Activated naive CD4-positive, alpha-beta T cell treated with anti-CD3 and anti-CD28 coated beads, Interleukin-2, amount 50 U/mL, for 72 hours (primary cell): ENCODE data around the gene BATF2. TPM values are rescaled to one million over a fixed set of nuclear protein-coding genes. Genes with fewer than 3 reads are reported as not detected.
"Not testable (repeated sequence)": the region's sequence is repeated elsewhere in the genome, so short reads cannot be mapped to it uniquely, and the experiment has no call there.

Experiments
- ATAC-seq, 2 donors: fragments of 150-1000 bp; cut with Tn5 transposase; 2 replicates each; pipeline ENCODE4 v1.10.0; 2021; ENCODE audit warnings: mild to moderate bottlenecking in 2 of 2, moderate library complexity in 2 of 2
- DNase-seq, 2 donors: peaks; one replicate each; pipeline ENCODE4 v3.0.0; 2021 to 2022; ENCODE audit warnings: low spot score in 2 of 2
- H3K27ac Mint-ChIP-seq, 2 donors: one replicate each; pipeline ENCODE4 v1.8.0; 2022; ENCODE audit warnings: mild to moderate bottlenecking in 2 of 2, mixed read lengths in 2 of 2
- H3K36me3 Mint-ChIP-seq, 2 donors: one replicate each; pipeline ENCODE4 v1.8.0; 2022; ENCODE audit warnings: mixed read lengths in 2 of 2
- H3K9me3 Mint-ChIP-seq, 2 donors: one replicate each; pipeline ENCODE4 v1.8.0; 2022; ENCODE audit warnings: mixed read lengths in 2 of 2
- total RNA-seq, 2 donors: library from RNA; stranded (reverse); gene quantifications; one replicate each; pipeline ENCODE4 v1.2.3, GENCODE V29; 2022

The BATF2 gene, protein sequence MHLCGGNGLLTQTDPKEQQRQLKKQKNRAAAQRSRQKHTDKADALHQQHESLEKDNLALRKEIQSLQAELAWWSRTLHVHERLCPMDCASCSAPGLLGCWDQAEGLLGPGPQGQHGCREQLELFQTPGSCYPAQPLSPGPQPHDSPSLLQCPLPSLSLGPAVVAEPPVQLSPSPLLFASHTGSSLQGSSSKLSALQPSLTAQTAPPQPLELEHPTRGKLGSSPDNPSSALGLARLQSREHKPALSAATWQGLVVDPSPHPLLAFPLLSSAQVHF
- total RNA-seq: not detected

DNA sequence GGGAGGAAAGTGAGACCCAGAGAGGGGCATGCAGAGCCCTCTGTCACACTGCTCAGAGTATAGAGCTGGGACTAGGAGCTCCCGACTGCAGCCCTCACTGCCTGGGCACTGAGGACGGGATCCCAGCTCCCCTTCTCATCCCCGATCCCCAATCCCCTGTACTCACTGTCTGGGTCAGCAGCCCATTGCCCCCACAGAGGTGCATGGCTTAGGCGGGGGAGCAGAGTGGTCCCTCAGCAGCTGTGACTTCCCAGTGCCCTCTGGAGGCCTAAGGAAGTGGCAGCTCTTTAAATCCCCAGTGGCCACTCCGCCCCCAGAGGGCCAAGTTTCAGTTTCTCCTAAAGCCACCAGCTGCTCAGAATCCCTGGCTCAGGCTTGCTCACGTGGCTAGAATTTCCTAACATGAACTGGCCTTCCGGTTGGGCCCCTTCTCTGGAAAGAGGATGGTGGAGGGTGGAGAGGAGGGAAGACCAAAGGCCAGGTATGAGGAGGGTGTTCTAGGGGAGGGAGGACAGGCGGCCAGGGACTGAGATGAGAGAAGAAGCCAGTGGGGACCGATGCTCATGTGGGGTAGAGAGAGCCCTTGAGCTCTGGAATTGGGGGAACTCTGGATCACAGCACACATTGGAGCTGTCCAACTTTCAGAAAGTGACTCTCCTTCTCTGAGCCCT, at the start of gene BATF2:
Gene BATF2 (minus strand): TSS at position 262 of the 671 bp plus-strand sequence. CDS start 57 bp downstream, at position 205.
- Mint-ChIP-seq H3K36me3 (no peaks in the 10 kb centered on the region), H3K27ac (peak within 1 kb of the TSS in 1 of 2 donors; percentile 34), H3K9me3 (no peaks in the 10 kb centered on the region)
- ATAC-seq (peak; percentile 18 to 47), DNase-seq (no peak)

DNA sequence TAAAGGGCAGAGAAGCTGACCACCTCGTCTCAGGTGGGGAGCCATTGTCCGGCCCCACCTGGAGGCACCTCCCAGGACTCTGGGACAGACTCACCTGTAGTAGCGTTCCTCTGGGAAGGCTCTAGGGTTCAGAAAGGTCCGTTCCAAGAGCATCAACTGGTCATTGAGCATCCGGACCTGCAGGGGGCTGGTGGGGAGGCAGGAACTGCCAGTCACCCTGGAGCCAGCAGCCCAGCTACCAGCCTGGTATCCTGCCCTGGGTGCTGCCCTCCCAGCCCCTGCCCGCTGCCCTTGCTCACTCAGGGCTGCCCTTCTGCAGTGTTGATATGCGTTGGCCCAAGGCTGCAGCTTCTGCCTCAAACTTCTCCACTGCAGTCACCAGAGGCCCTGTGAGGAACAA, 49.0 kb upstream of the BATF2 start:
- no peak for ATAC-seq

DNA sequence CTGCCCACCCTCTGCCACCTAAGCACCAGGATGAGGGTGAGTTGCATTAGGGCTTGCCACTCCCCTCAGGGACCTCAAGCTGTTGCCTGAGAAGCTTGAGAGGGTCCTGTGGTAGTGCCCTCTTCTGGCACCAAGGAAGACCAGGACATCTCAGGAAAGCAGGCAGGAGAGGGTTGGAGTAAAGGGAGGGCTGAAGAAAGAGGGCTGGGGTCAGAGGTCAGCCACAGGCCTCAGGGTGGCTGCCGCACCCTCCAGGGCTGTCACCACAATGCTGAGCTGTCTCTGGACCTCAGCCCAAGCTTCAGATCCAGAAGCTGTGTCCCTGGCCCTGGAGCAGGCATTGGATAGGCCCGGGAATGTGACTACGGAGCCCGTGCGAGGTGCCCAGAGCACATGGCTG, 48.3 kb upstream of the BATF2 start:
- DNase-seq (no peak), ATAC-seq (no peak)
- Mint-ChIP-seq H3K9me3 (no peaks in the 10 kb centered on the region), H3K27ac (no peak overlapping the region), H3K36me3 (peaks cover 7 to 11% of the 10 kb centered on the region in 2 donors)

More for the DNA sequence above, 49.0 kb upstream of the BATF2 start:
- no peak for DNase-seq
- no peak overlapping the region for H3K27ac Mint-ChIP-seq
- peaks cover 7 to 11% of the 10 kb centered on the region in 2 donors for H3K36me3 Mint-ChIP-seq
- no peaks in the 10 kb centered on the region for H3K9me3 Mint-ChIP-seq

DNA sequence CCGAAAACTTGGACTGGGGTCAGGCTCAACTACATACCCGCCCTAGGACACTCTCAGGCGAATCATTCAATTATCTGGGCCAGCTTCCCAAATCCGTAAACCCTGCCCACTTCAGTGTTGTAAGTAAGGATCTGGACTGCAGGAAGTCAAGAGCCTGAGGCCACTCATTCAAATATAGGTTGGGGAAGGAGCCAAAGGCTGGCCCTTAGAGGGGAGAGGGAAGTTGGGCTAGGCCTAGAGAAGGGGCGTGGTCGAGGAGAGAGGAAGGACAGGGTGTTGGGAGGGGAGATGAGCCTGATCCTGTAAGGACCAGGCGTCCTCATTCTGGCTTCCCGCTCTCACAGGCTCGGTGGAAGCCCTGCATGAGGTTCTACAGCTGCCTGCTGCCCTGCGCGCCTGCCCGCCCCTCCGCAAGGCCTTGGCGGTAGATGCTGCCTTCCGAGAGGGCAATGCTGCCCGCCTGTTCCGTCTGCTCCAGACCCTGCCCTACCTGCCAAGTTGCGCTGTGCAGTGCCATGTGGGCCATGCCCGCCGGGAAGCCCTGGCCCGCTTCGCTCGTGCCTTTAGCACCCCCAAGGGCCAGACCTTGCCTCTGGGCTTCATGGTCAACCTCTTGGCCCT, 47.2 kb upstream of the BATF2 start:
- Mint-ChIP-seq H3K9me3 (no peaks in the 10 kb centered on the region), H3K27ac (no peak overlapping the region), H3K36me3 (peaks cover 7 to 11% of the 10 kb centered on the region in 2 donors)
- DNase-seq (no peak), ATAC-seq (no peak)

DNA sequence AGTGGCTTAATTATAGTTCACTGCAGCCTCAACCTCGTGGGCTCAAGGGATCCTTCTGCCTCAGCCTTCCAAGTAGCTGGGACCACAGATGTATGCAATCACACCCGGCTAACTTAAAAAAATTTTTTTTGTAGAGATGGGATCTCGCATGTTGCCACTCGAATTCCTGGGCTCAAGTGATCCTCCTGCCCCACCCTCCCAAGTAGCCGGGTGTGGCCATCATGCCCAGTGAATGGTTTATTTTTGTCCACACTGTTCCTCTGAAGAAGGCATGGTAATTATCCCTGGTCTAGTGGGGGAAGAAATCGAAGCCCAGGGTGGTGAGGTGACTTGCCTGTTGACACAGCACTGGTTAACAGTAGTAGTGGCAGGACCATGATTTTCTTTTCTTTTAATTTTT, 46.1 kb upstream of the BATF2 start:
- H3K36me3 Mint-ChIP-seq: peaks cover 7 to 11% of the 10 kb centered on the region in 2 donors
- H3K27ac Mint-ChIP-seq: peak overlapping the region in 1 of 2 donors; percentile 71
- no peak for ATAC-seq
- H3K9me3 Mint-ChIP-seq: no peaks in the 10 kb centered on the region
- DNase-seq: no peak

DNA sequence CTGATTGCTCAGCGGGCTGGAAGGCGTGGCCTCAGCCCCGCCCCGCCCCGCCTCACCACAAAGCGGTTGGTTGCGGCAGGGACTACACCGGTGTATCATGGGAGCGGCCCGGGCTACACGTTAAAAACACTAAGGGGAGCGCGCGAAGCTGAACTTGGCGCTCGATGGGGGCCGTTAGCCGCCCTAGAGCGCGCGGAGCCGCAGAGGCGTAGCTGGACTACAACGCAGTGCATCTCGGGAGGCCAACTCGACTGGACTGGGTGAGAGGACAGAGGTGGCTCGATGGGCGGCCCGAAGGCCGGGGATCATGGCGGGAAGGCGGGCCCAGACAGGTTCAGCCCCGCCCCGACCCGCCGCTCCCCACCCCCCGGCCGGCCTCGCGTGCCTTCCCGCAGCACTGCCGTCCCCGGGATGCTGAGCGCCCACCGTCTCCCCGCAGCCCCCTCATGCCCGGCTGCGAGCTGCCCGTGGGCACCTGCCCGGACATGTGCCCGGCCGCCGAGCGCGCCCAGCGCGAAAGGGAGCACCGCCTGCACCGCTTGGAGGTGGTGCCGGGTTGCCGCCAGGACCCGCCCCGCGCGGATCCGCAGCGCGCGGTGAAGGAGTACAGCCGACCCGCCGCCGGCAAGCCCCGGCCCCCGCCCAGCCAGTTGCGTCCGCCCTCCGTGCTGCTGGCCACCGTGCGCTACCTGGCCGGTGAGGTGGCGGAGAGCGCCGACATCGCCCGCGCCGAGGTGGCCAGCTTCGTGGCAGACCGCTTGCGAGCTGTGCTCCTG, 44.3 kb upstream of the BATF2 start, which contains the start of gene SAC3D1:
Gene SAC3D1 (plus strand): TSS at position 364 of the 776 bp plus-strand sequence. CDS start 83 bp downstream, at position 447.
- peak; percentile 90 to 94 for DNase-seq
- Mint-ChIP-seq H3K9me3 (no peaks in the 10 kb centered on the region), H3K36me3 (peaks cover 5 to 7% of the 10 kb centered on the region in 2 donors), H3K27ac (peak within 1 kb of the TSS; percentile 82 to 92)
- ATAC-seq: peak; percentile 90 to 95

DNA sequence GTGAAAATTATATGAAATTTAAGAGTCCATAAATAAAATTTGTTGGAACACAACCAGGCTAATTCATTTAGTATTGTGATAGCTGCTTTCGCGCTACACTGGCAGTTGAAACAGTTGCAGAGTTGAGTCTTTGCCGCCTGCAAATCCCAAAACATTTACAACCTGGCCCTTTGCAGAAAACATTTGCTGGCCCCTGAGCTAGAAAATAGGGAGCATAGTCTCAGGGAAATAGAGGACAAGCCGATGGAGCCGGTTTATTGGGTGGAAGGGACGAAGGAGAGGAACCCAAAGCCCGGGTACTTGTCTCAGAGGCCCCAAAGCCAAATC, 43.7 kb upstream of the BATF2 start:
- no peak for ATAC-seq
- no peak for DNase-seq
- Mint-ChIP-seq H3K9me3 (no peaks in the 10 kb centered on the region), H3K36me3 (peaks cover 5 to 7% of the 10 kb centered on the region in 2 donors), H3K27ac (peak overlapping the region; percentile 82 to 92)

DNA sequence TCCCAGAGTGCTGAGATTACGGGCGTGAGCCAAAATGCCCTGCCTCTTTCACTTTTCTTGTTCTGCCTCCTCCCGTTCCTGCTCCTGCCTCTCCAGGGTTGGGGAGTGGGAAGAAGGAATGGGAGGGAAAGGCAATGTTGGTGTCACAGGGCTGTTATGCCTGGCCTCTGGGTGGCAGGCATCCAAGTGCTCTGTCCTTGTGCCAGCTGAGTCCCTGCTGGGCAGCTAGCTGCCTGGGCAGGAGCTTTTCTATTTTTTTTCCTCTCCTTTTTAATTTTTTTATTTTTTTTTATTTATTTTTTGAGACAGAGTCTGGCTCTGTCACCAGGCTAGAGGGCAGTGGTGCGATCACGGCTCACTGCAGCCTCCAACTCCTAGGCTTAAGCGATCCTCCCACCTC, 40.2 kb upstream of the BATF2 start:
- no peak for ATAC-seq
- H3K9me3 Mint-ChIP-seq: no peaks in the 10 kb centered on the region
- no peaks in the 10 kb centered on the region for H3K36me3 Mint-ChIP-seq
- H3K27ac Mint-ChIP-seq: no peak overlapping the region
- no peak for DNase-seq

DNA sequence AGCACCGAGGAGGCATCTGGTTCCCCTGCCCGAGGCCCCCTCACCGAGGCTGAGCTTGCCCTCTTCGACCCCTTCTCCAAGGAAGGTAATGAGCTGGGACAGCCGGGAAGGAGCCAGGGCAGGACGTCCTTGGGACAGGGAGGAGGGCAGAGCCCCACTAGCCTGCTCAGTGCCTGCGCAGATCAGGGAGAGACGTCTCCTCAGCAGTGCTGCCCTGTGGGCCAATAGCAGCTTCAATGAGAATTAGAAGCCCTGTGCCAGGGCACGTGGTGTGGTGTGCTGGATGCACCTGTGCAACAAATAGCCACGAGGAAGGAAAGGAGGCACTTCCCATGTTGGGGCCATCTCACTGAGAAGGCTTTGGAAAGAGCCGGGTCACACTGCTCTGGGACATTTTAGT, 38.8 kb upstream of the BATF2 start:
- no peak for ATAC-seq
- Mint-ChIP-seq H3K9me3 (no peaks in the 10 kb centered on the region), H3K36me3 (no peaks in the 10 kb centered on the region), H3K27ac (no peak overlapping the region)
- DNase-seq: no peak

DNA sequence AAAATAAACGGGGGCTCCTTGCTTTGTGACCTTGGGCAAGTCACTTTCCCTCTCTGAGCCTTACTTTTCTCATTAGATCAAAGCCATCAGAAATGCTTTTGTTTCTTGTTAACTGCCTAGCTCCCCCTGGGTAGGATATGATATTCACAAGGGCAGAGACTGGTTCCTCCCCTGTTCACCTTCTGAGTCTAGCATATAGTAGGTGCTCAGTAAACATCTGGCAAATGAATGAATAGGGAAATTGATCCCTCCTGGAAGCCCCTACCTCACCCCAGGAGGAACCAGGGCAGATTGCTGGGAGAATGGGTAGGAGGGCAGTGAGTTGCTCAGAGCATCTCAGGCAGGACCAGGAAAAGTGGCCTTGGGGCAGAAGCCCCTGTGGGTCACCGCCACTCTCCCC, 37.7 kb upstream of the BATF2 start:
- no peaks in the 10 kb centered on the region for H3K9me3 Mint-ChIP-seq
- H3K36me3 Mint-ChIP-seq: no peaks in the 10 kb centered on the region
- ATAC-seq: no peak
- DNase-seq: no peak
- no peak overlapping the region for H3K27ac Mint-ChIP-seq

DNA sequence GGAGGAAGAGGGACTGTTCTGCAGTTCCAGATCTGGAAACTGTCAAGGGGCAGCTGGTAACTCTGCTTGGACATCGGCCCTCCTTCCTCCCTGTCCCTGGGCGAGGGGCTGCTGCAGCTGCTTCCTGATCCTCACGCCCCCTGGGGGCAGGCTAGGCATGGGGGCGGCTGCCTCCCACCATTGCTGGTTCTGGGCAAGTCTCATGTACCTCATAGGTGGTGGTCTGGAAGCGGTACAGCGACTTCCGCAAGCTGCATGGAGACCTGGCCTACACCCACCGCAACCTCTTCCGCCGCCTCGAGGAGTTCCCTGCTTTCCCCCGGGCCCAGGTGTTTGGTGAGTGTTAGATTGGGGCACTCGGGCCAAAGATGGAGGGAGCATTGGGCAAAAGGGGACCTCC, 35.4 kb upstream of the BATF2 start:
- H3K9me3 Mint-ChIP-seq: no peaks in the 10 kb centered on the region

DNA sequence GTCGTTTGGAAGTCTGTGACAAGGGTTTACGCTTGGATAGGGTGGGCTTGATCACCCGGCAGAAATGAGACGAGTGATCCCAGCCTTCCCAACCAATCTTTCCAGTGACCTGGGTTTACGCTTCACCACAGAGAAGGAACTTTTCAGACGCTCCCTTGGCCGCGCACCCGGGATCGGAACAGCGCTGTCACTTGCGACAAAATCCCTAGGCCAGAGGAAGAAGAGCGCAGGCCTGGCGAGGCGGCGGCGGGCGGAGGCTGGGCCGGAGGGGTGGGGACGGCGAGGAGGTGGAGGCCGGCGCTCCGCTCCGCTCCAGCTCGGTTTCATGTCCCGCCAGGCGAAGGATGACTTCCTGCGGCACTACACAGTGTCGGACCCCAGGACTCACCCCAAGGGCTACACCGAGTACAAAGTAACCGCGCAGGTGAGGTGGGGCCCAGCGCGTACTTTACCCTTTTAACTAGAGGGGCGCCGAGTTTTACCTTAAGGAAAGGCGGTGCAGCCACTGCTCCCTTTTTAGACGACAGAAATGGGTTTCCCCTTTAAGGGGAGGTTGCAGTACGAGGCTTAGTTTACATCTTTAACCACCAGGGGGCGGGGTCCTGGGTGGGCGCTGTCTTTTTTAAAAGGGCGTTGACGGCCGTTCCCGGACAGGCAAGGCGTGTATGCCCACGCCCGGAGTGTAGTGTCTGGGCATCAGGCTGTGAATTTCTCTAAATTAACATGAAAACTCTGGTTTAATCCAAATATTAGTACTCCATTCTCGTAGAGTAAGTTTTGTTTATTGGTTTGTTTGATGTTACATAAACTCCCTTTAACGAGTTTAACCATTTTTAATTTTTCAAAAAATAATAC, 30.7 kb upstream of the BATF2 start, which contains the start of gene SNX15:
Gene SNX15 (plus strand): TSS at position 227 of the 855 bp plus-strand sequence. CDS start 99 bp downstream, at position 326.
- Mint-ChIP-seq H3K9me3 (no peaks in the 10 kb centered on the region), H3K36me3 (no peaks in the 10 kb centered on the region), H3K27ac (peak within 1 kb of the TSS; percentile 30 to 90)
- peak; percentile 84 to 93 for DNase-seq
- ATAC-seq: peak; percentile 90 to 94

More for the DNA sequence above, 35.4 kb upstream of the BATF2 start:
- H3K27ac Mint-ChIP-seq: no peak overlapping the region
- H3K36me3 Mint-ChIP-seq: no peaks in the 10 kb centered on the region
- no peak for ATAC-seq
- DNase-seq: no peak

DNA sequence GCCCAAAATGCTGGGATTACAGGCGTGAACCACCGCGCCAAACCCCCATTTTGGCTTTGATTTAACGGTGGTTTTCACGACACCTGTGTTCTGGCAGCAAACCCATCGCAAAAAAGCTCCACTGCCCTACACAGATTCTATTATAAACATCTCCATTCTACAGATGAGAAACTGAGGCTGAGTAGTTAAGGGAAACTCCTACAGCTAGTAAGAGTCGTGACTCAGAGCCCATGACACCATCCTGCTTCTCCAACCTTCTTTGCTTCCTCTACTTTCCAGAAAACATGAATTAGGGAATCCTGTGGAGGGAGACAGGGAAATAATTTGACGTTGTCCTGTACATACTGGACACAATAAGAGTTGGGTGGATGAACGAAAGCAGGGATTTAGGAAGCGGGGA, 30.0 kb upstream of the BATF2 start:
- no peaks in the 10 kb centered on the region for H3K36me3 Mint-ChIP-seq
- H3K9me3 Mint-ChIP-seq: no peaks in the 10 kb centered on the region
- DNase-seq (no peak), ATAC-seq (peak in 1 of 2 donors; percentile 54)
- H3K27ac Mint-ChIP-seq: peak overlapping the region; percentile 30 to 90

DNA sequence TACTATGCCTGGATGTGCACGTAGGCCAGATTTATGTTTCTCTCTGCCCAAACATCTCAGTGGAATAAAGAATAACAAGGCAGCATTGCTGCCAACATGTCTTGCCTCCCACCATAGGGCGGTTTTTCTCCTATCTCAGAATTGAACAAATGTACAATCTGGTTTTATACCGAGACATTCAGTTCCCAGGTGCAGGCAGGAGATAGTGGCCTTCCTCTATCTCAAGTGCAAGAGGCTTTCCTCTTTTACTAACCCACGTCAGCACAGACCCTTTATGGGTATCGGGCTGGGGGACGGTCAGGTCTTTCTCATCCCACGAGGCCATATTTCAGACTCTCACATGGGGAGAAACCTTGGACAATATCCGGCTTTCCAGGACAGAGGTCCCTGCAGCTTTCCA, 26.7 kb upstream of the BATF2 start:
- not testable (repeated sequence) for ATAC-seq, H3K27ac Mint-ChIP-seq, H3K9me3 Mint-ChIP-seq, DNase-seq, H3K36me3 Mint-ChIP-seq

DNA sequence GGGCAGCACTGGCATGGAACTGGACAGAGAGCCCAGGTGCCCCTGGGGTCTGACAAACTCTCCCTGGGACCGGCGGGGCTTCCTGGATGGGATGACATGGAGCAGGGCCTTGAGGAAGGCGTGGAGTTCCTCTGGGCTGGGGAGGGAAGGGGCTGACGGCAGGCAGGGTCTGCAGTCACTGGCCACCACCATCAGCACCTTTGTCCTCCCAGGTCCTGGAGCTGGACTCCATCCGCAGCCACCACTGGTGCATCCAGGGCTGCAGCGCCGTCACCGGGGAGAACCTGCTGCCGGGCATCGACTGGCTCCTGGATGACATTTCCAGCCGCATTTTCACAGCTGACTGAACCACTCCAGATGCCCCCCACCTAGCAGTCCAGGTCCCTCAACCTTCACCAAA, 24.7 kb upstream of the BATF2 start:
- no peak overlapping the region for H3K27ac Mint-ChIP-seq
- ATAC-seq (no peak), DNase-seq (no peak)
- H3K36me3 Mint-ChIP-seq: peaks cover 0 to 15% of the 10 kb centered on the region in 2 donors
- H3K9me3 Mint-ChIP-seq: peaks cover 0 to 5% of the 10 kb centered on the region in 2 donors

DNA sequence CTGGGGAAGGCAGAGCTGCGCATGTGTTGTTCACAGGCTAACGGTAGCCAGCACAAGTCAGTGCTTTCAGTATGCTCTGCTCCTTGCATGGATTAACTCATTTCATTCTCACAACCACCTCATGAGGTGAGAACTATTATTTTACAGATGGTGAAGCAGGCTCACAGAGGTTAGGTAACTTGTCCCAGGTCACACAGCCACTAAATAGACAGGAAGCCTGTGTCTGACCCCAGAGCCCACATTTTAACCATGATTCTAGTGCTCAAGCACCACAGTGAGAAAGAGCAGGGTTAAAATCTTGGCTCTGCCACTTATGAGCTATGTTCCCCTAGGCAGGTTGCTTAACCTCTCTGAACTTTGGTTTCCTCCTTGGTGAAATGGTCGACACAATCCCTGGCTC, 24.2 kb upstream of the BATF2 start:
- ATAC-seq (no peak), DNase-seq (no peak)
- Mint-ChIP-seq H3K36me3 (peaks cover 0 to 20% of the 10 kb centered on the region in 2 donors), H3K27ac (peak overlapping the region in 1 of 2 donors; percentile 44), H3K9me3 (peaks cover 0 to 5% of the 10 kb centered on the region in 2 donors)
